ENCODE results near the gene RAB7A. TPM values are rescaled to one million over a fixed set of nuclear protein-coding genes. Genes with fewer than 3 reads are reported as not detected.

Gene RAB7A
- 257 and 261 TPM in 2 replicates for total RNA-seq

- intact Hi-C loops (cut with micrococcal nuclease): loop anchor here (1.0 to 10.0 kb wide), 10 partner anchors 8 to 458 kb away; partner anchors contain the start of genes ACAD9, CNBP and RPN1
Observed at GRCh38 chr3:128726023-128727016, at the start of gene RAB7A. TSS of gene RAB7A (plus strand) at chr3:128726183. CDS start at chr3:128795368, 69,185 bp downstream.

DNA sequence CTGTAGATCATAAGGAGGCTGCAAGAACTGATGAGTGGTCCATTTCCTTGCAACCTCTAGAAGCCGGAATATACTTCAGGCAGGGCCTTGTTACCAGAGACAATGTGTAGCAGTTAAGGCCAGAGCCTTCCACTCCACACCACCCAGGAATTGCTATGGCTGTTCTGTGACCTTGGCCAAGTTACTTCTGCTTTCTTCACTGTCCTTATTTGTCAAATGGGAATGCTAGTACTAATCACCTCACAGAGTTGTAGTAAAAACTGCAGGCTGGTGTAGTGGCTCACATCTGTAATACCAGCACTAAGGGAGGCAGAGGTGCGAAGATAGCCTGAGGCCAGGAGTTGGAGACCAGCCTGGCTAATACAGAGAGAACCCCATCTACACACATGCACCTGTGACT, 46.6 kb upstream of the RAB7A start:
- intact Hi-C loops (cut with micrococcal nuclease): no loop called here

DNA sequence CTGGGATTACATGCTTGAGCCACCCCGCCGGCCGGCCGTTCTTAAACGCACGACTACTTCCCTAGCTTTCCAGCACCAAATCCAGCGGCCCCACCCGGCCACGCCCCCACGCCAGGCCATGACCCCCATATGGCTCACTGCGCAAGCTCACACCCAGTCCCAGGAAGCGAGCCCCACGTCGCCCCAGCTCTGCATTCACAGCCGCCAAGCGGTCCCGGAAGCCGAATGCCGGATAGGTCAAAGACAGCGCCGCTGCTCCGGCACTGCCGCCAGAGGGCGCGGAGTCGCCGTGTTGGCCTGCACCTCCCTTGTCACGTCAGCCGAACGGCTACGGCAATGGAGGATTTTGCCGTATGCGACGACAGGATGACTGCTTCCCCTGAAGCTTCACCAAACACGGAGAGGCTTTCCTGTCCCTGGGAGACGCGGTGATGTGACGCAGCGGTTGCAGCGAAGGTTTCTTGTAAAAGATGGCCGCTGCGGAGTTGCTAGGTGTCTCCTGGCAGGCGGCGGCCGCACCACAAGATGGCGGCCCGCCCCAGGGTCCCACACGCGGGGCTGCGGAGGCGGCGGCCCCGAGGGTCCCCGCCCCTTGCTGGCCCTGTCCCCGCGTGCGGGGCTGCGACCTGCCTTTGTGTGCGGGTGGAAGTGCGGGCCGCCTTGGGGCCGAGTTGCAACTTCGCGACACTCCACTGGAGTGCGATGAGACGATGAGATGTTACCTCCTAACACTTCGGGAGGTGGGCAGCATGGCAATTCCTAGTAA, 45.2 kb upstream of the RAB7A start:
- intact Hi-C loops (cut with micrococcal nuclease): loop anchor here (1.0 to 2.0 kb wide), 11 partner anchors 30 to 243 kb away; partner anchors contain the start of genes ACAD9 and RPN1

DNA sequence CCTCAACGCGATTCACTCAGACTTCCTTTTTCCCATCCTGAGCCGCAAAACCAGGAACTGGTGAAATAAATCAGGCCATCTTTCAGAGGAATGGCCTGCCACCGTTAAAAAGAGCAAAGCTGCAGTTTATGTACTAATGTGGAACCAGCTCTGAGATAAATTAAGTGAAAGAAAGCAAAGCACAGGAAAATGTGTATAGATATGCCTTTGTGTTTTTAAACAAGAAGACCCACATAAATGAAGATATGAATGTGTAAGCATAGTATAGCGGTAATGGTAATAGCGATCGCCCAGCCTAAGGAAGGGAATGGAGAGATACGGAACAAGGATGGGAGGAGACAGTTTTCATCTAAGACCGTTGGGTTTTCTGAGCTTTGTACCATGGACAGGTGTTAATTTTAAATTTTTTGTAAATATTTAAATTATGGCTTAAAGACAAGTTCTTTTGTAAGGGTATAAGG, 44.6 kb upstream of the RAB7A start:
- intact Hi-C loops (cut with micrococcal nuclease): loop anchor here (1.0 to 2.0 kb wide), 6 partner anchors 34 to 242 kb away; no protein-coding TSS in a partner anchor

- intact Hi-C loops (cut with micrococcal nuclease): no loop called here
Observed at GRCh38 chr3:128683957-128684356, 42.0 kb upstream of the RAB7A start.

- intact Hi-C loops (cut with micrococcal nuclease): no loop called here
Observed at GRCh38 chr3:128684986-128685726, 40.8 kb upstream of the RAB7A start.

GRCh38 chr3:128686465-128686864, 39.5 kb upstream of the RAB7A start:
- intact Hi-C loops (cut with micrococcal nuclease): no loop called here

GRCh38 chr3:128689060-128689459, 36.9 kb upstream of the RAB7A start:
- intact Hi-C loops (cut with micrococcal nuclease): no loop called here

GRCh38 chr3:128693696-128694095, 32.3 kb upstream of the RAB7A start:
- intact Hi-C loops (cut with micrococcal nuclease): no loop called here

DNA sequence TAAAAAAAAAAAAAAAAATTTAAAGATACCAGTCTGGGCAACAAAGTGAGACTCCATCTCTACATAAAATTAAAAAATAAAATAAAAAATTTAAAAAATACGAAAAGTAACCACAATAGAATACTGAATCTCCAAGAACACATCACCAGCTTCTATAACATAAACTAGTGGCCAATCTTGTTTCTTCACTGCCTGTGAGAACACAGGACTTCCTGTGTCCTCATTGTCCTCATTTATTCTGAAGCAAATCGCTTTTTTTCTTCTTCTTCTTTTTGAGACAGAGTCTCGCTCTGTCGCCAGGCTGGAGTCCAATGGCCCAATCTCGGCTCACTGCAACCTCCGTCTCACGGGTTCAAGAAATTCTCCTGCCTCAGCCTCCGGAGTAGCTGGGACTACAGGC, 28.6 kb upstream of the RAB7A start:
- intact Hi-C loops (cut with micrococcal nuclease): no loop called here

- intact Hi-C loops (cut with micrococcal nuclease): no loop called here
Observed at GRCh38 chr3:128698211-128699047, 27.6 kb upstream of the RAB7A start.

DNA sequence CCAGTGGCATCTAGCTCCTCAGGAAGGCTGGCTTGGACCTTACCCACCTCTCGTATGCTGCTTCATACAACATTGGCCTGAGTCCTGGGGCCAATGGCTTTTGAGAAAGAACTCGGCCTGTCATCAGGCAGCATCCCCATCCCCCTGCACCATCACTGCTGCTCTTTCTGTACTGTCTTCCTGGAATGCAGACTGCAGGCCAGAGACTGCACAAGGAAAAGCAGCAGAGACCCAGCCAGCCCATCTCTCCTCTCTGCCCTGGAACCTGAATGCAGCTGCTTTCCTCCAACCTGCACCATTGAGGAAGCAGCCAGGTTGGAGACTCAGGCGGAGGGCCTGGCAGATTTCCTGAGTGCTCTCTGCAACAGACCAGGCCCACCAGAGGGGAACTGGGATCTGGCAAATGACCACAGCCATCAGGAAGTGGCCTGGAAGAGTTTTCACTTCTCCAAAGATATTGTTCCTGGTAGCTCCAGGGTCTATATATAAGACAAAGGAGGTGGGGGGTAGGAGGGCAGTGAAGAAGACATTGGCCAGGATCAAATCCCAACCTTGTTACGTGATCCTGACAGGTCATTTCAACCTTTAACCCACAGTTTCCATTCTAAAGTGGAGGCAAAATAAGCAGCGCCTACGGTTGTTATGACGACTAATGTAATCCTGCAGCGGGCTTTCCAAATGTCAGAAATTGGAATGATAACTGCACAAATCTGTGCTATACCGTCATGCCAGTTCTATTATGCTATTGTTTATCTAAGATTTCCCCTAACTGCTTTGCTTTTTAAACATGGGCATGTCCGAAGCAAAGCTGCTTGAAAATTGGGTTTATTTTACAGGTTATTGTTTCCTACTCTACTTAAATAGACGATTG, 24.4 kb upstream of the RAB7A start:
- intact Hi-C loops (cut with micrococcal nuclease): no loop called here

- intact Hi-C loops (cut with micrococcal nuclease): no loop called here
Observed at GRCh38 chr3:128702391-128702790, 23.6 kb upstream of the RAB7A start.

GRCh38 chr3:128703561-128703960, 22.4 kb upstream of the RAB7A start:
- intact Hi-C loops (cut with micrococcal nuclease): no loop called here

DNA sequence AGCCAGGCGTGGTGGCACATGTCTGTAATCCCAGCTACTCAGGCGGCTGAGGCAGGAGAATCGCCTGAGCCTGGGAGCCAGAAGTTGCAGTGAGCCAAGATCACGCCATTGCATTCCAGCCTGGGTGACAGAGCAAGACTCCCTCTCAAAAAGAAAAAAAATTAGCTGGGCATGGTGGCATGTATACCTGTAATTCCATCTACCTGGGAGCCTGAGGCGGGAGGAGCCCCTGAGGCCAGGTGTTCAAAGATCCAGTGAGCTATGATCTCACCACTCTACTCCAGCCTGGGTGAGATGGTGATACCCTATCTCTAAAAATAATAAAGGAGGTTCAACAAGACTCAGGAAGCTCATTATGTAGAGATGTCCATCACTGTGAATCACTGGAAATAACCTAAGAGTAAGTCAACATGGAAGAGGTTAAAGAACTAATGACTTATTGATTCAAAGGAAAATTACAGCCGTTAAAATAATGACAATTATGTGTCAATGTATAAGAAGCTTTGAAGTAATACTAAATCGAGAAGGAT, 19.8 kb upstream of the RAB7A start:
- intact Hi-C loops (cut with micrococcal nuclease): no loop called here

DNA sequence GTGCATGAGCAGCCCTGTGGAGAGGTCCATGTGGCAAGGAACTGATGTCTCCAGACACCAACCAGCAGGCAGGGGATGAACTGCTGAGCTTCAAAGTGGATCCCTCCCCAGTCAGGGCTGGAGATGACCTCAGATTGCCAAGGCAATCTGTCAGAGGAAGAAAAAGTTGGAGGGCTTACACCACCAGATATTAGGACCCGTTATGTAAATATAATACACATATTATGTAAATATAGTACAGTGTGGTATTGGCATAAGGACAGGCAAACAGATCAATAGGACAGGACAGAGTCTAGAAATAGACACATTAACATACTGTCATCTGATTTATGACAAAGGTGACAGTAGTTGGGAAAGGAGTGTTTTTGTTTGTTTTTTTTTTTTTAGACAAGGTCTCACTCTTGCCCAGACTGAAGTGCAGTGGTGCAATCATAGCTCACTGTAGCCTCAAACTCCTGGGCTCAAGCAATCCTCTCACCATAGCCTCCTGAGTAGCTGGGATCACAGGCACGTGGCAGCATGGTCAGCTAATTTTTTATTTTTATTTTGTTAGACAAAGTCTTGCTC, 18.0 kb upstream of the RAB7A start:
- intact Hi-C loops (cut with micrococcal nuclease): no loop called here

- intact Hi-C loops (cut with micrococcal nuclease): no loop called here
Observed at GRCh38 chr3:128709038-128709437, 16.9 kb upstream of the RAB7A start.

- intact Hi-C loops (cut with micrococcal nuclease): no loop called here
Observed at GRCh38 chr3:128709506-128710210, 16.3 kb upstream of the RAB7A start.
